Pancreas (tissue), 10 donors: ENCODE results near the gene ZNF831. TPM values are rescaled to one million over a fixed set of nuclear protein-coding genes. Genes with fewer than 3 reads are reported as not detected.

Source experiments
- ATAC-seq, 4 donors: fragments of 200-7000 bp; cut with Tn5 transposase; one replicate each; pipeline versions ENCODE4 v1.8.0 to v1.9.1; 2020; ENCODE audit warnings: mild to moderate bottlenecking in 4 of 4, moderate library complexity in 4 of 4
- DNase-seq, 6 donors: peaks; one replicate each; pipeline ENCODE4 v3.0.0-alpha.2; 2020
- FAIRE-seq: peaks from 2 replicates; lab custom pipeline; 2012; peaks lifted over from hg19 to GRCh38; lab: Jason Lieb, UNC
- H3K27ac ChIP-seq, 4 donors: fragments of 200-600 bp; sonication (generic); 1 replicate in 3 of 4; 2 replicates in 1 of 4; pipeline versions ENCODE4 v1.5.0 to v1.8.0; 2020
- H3K27me3 ChIP-seq, 4 donors: fragments of 200-600 bp; one replicate each; pipeline ENCODE4 v1.8.0; 2021
- H3K36me3 ChIP-seq, 3 donors: fragments of 200-600 bp; sonication (generic) in 1 of 3; one replicate each; pipeline versions ENCODE4 v1.5.0 to v1.8.0; 2020 to 2021
- H3K4me1 ChIP-seq, 3 donors: fragments of 200-600 bp; one replicate each; pipeline ENCODE4 v1.8.0; 2021
- H3K4me3 ChIP-seq, 4 donors: fragments of 200-600 bp; sonication (generic) in 2 of 4; one replicate each; pipeline versions ENCODE4 v1.5.0 to v1.8.0; 2020 to 2021
- H3K9me3 ChIP-seq, 4 donors: fragments of 200-600 bp; one replicate each; pipeline ENCODE4 v1.8.0; 2021
- CTCF ChIP-seq, 4 donors: fragments of 200-600 bp; sonication (generic) in 3 of 4; IDR thresholded peaks; one replicate each; pipeline versions ENCODE4 v1.5.0 to v1.8.0; 2021; ENCODE audit warnings: antibody characterized with exemption in 4 of 4
- WGBS, 2 donors: extraction: QIAGEN DNeasy Blood & Tissue Kit; methylation state at CpG; one replicate each; pipeline ENCODE4 v1.1.7; 2013; 5-methylcytosine and 5-hydroxymethylcytosine counted together
- intact Hi-C, 3 donors: fragments of 100-400 bp; cut with DNase I; formaldehyde crosslinking; loops; one replicate each; pipeline versions ENCODE4 v1.11.1 to v1.14.2; 2022
- polyA plus RNA-seq, 2 donors: library from polyadenylated mRNA; stranded (reverse); fragments of 200-250 nt; gene quantifications; one replicate each; pipeline ENCODE4 v1.2.3, GENCODE V29; 2013
- total RNA-seq, 6 donors: library from RNA; stranded (reverse); fragmentation: NEBNext Ultra II Directional in 4 of 6; extraction: Animal tissue kit (Norgen Biotek cat#: 25700) in 4 of 6; gene quantifications; one replicate each; pipeline versions ENCODE4 v1.2.1 to v1.2.4, GENCODE V29; 2021 to 2023
- donor health status: healthy with polysubstance abuse.
- donor health status: DM: no; HTN: no; CAD: no; lungs with moderate emphysema.
- donor health status: DM: no; HTN: no; CAD: no.
- donor health status: control.
- donor health status: control.
- donor health status: Bipolar disorder and iron deficiency.
- donor health status: DM: yes; HTN: yes; CAD: no.
- donor health status: DM: no; HTN: no; CAD: no.
- donor health status: DM: no; HTN: no; CAD: no.
- donor health status: DM: yes; HTN: yes; CAD: no.

ZNF831 gene
- total RNA-seq, result under 1 TPM; 0.04 to 0.23 (median 0.13) TPM
- under 1 TPM; 0.16 to 0.19 TPM for polyA plus RNA-seq

GRCh38 chr20:59163631-59164530 is at the start of gene ZNF831:
ZNF831 (plus strand) TSS chr20:59163821; CDS start chr20:59191020, 27,199 bp downstream.
- Histone ChIP-seq H3K36me3 (no peaks in the 10 kb centered on the region), H3K27me3 (no peaks in the 10 kb centered on the region), H3K4me3 (no peak within 1 kb of the TSS), H3K27ac (no peak within 1 kb of the TSS), H3K9me3 (no peaks in the 10 kb centered on the region), H3K4me1 (no peaks in the 10 kb centered on the region)
- intact Hi-C loops, result no loop called here
- DNase-seq (no peak), ATAC-seq (no peak), FAIRE-seq (no peak)
- WGBS, 2 donors, result 60 to 71% methylated on average over 10 of the region's 10 CpGs
- TF ChIP-seq CTCF (IDR thresholded peaks at IDR 0.05), result no peak

- no peak for DNase-seq
- intact Hi-C loops, result no loop called here
- WGBS, 2 donors, result 44 to 51% methylated on average over 3 of the region's 3 CpGs
- no peak for FAIRE-seq
- no peaks in the 10 kb centered on the region for H3K4me1 ChIP-seq
- H3K36me3 ChIP-seq, result no peaks in the 10 kb centered on the region
- H3K27ac ChIP-seq, result no peak overlapping the region
- peaks cover 0 to 4% (median 0%) of the 10 kb centered on the region in 4 donors for H3K27me3 ChIP-seq
- ATAC-seq, result no peak
- no peak for TF ChIP-seq CTCF (IDR thresholded peaks at IDR 0.05)
- H3K4me3 ChIP-seq, result no peak overlapping the region
- H3K9me3 ChIP-seq, result no peaks in the 10 kb centered on the region
Measured at GRCh38 chr20:59117526-59117925, 46.1 kb upstream of the ZNF831 start.

- no peak for FAIRE-seq
- Histone ChIP-seq H3K9me3 (no peaks in the 10 kb centered on the region), H3K4me1 (no peaks in the 10 kb centered on the region), H3K4me3 (no peak overlapping the region), H3K36me3 (no peaks in the 10 kb centered on the region), H3K27me3 (peaks cover 0 to 4% (median 0%) of the 10 kb centered on the region in 4 donors), H3K27ac (no peak overlapping the region)
- intact Hi-C loops, result no loop called here
- ATAC-seq, result peak in 2 of 4 donors; percentile 36 to 72
- no peak for TF ChIP-seq CTCF (IDR thresholded peaks at IDR 0.05)
- 35 to 36% methylated on average over 9 of the region's 9 CpGs for WGBS, 2 donors
- no peak for DNase-seq
Measured at GRCh38 chr20:59118855-59119254, 44.8 kb upstream of the ZNF831 start.

- intact Hi-C loops, result no loop called here
- no peak for FAIRE-seq
- Histone ChIP-seq H3K9me3 (no peaks in the 10 kb centered on the region), H3K27me3 (peaks cover 0 to 4% (median 0%) of the 10 kb centered on the region in 4 donors), H3K4me1 (no peaks in the 10 kb centered on the region), H3K36me3 (no peaks in the 10 kb centered on the region), H3K4me3 (no peak overlapping the region), H3K27ac (no peak overlapping the region)
- ATAC-seq, result no peak
- no peak for DNase-seq
- TF ChIP-seq CTCF (IDR thresholded peaks at IDR 0.05), result no peak
- 58 to 68% methylated on average over 7 of the region's 7 CpGs for WGBS, 2 donors
Measured at GRCh38 chr20:59120491-59120890, 43.1 kb upstream of the ZNF831 start.

GRCh38 chr20:59120919-59121318 is 42.7 kb upstream of the ZNF831 start:
- Histone ChIP-seq H3K36me3 (no peaks in the 10 kb centered on the region), H3K4me3 (no peak overlapping the region), H3K9me3 (no peaks in the 10 kb centered on the region), H3K27ac (no peak overlapping the region), H3K4me1 (no peaks in the 10 kb centered on the region), H3K27me3 (peaks cover 0 to 4% (median 0%) of the 10 kb centered on the region in 4 donors)
- FAIRE-seq, result no peak
- no peak for DNase-seq
- no peak for TF ChIP-seq CTCF (IDR thresholded peaks at IDR 0.05)
- WGBS, 2 donors, result 81 to 85% methylated on average over 5 of the region's 5 CpGs
- no peak for ATAC-seq
- intact Hi-C loops, result no loop called here
